GM18909 (cell line): ENCODE data around the gene ETV1.

Source experiments
- ATAC-seq: cut with Tn5 transposase; IDR thresholded peaks from one replicate; pipeline ENCODE4 v1.9.1; 2021; ENCODE audit warnings: mild to moderate bottlenecking; ENCODE audit not compliant: unreplicated experiment, poor library complexity

Gene ETV1

GRCh38 chr7:13890793-13891192 lies 98.7 kb downstream of the ETV1 start:
- ATAC-seq, result no peak

- ATAC-seq, result no peak
These were observed 103.1 kb downstream of the ETV1 start for GRCh38 chr7:13886356-13886755.

GRCh38 chr7:13882051-13882450 lies 107.4 kb downstream of the ETV1 start:
- ATAC-seq, result no peak

GRCh38 chr7:13880789-13881188 lies 108.7 kb downstream of the ETV1 start:
- ATAC-seq, result no peak

GRCh38 chr7:13879994-13880686 lies 109.3 kb downstream of the ETV1 start:
- ATAC-seq, result no peak

GRCh38 chr7:13879143-13879542 lies 110.3 kb downstream of the ETV1 start:
- no peak for ATAC-seq

- ATAC-seq, result no peak
These were observed 111.3 kb downstream of the ETV1 start for GRCh38 chr7:13878154-13878553.

GRCh38 chr7:13875496-13876074 lies 113.9 kb downstream of the ETV1 start:
- no peak for ATAC-seq

GRCh38 chr7:13874783-13875182 lies 114.7 kb downstream of the ETV1 start:
- no peak for ATAC-seq

- no peak for ATAC-seq
These were observed 116.8 kb downstream of the ETV1 start for GRCh38 chr7:13872709-13873108.

- ATAC-seq, result no peak
These were observed 118.5 kb downstream of the ETV1 start for GRCh38 chr7:13871008-13871407.

GRCh38 chr7:13860734-13861133 lies 128.7 kb downstream of the ETV1 start:
- ATAC-seq, result no peak

- no peak for ATAC-seq
These were observed 133.5 kb downstream of the ETV1 start for GRCh38 chr7:13856012-13856411.

- ATAC-seq, result no peak
These were observed 137.0 kb downstream of the ETV1 start for GRCh38 chr7:13852281-13852968.

- ATAC-seq, result no peak
These were observed 137.7 kb downstream of the ETV1 start for GRCh38 chr7:13851736-13852135.

GRCh38 chr7:13850185-13850752 lies 139.2 kb downstream of the ETV1 start:
- peak; percentile 99 for ATAC-seq

- no peak for ATAC-seq
These were observed 140.1 kb downstream of the ETV1 start for GRCh38 chr7:13849163-13849892.

GRCh38 chr7:13848681-13849131 lies 140.8 kb downstream of the ETV1 start:
- ATAC-seq, result no peak

GRCh38 chr7:13846386-13846785 lies 143.1 kb downstream of the ETV1 start:
- no peak for ATAC-seq

GRCh38 chr7:13845601-13846000 lies 143.9 kb downstream of the ETV1 start:
- no peak for ATAC-seq

- no peak for ATAC-seq
These were observed 144.5 kb downstream of the ETV1 start for GRCh38 chr7:13844954-13845353.
